Activated CD8-positive, alpha-beta memory T cell treated with anti-CD3 and anti-CD28 coated beads for 4 hours (primary cell): ENCODE measurements around the gene HS2ST1.
"Not testable (repeated sequence)": the region's sequence is repeated elsewhere in the genome, so short reads cannot be mapped to it uniquely, and the experiment has no call there.

Source experiments
- DNase-seq, 2 donors: peaks; one replicate each; pipeline ENCODE4 v3.0.0-alpha.2; 2020; ENCODE audit warnings: low read depth in 2 of 2

The HS2ST1 gene

GRCh38 chr1:87066708-87067107 lies 152.3 kb downstream of the HS2ST1 start:
- DNase-seq: not testable (repeated sequence)

GRCh38 chr1:87072411-87072810 lies 158.0 kb downstream of the HS2ST1 start:
- DNase-seq: no peak

DNA sequence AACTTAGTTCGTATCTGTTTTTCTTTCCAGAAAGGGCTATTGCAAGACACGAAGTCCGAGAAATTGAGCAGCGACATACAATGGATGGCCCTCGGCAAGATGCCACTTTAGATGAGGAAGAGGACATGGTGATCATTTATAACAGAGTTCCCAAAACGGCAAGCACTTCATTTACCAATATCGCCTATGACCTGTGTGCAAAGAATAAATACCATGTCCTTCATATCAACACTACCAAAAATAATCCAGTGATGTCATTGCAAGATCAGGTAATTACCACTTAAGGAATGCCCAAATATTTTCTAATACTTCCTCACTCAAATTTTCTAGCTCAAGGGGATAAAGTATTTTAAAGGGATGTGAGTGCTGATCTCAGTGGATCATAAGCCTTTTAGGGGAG lies 158.5 kb downstream of the HS2ST1 start:
- no peak for DNase-seq

DNA sequence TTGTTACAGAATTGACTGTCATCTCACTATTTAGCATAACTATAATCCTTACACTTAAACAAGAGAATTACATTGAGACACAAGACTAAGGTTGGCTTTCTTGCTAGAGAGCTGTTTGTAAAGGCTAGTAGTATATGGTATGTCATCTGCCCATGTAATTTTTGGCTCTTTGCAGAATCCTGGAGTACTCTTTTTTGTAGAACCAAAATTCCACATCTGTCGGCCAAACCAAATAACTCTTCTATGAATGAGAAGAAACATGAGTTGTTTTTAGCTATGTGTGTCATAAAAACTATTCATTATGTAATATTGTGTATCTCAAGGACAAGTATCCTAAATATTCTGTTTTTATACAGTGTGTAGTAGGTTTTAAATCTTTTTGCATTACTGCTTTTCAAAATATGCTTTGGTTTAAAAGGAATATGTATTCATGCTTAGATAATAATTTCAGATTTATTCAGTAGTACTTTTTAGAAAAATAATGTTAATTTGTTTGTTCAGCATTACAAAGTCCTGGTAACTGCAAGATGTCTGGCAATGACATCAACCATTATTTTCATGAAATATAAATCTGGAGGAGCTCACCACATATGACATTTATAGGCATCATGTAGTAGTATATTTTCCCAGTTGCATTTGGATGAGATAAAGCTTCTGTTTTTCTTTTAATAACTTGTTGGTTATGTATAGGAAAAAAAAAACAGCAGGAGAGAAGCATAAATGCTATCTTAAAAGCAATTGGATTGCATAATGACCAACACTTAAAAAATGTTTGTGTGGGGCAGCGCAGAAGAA lies 159.8 kb downstream of the HS2ST1 start:
- no peak for DNase-seq

GRCh38 chr1:87077959-87078639 lies 163.7 kb downstream of the HS2ST1 start:
- no peak for DNase-seq

DNA sequence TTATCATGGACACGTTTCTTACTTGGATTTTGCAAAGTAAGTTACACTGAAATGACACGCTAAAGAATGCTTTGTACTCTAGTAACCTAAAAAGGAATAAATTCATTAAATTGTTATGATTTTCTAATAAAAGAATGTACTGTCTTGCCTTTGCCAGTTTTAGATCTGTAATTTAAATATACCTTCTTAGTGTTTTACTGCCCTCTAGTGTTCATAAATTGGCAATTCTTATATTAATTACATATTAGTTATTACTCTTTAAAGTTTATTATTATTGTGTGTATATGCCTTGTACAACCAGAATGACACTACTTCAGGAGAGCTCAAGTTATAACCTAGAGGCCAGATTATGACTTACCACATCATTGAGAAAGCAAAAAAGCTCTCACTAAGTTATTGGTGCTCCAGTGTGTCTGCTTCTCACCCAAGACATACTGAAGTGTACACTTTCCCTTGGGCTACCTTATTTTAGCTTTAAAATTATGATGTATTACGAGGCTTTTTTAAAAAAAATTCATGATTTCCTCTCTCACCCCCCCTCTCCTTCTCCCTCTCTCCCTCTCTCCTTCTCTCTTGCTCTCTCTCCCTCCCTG lies 169.9 kb downstream of the HS2ST1 start:
- DNase-seq: no peak

- DNase-seq: no peak
Observed at GRCh38 chr1:87086120-87086519, 171.7 kb downstream of the HS2ST1 start.

DNA sequence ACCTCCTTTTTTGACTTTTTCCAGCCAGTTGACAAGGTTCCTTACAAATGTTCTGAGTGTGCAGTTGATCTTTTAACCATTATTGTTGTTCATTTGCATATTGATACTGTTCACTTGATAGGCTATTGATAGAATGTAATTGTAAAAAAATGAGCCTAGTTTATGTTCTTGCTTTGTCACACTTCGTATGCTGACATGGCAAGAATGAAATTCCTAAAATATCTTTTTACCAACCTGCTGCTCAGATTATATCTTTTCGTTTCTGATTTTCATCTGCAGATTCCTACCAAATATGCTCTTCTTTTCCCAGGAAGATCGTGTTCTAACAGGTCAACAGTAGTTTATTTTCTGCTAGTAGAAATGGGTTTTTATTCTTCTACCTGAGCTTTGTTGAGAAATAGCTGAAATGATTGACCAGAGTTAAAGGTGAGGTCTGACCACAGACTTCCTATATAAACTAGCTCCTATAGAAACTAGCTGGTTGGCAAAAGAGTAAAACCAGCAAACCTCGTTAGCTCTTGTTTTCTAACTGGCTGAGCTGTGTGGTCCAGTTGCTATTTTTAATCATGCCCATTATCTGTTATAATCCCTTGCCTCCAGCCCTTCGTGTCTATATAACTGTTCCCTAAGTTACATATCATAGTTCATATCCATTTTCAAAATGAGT lies 174.8 kb downstream of the HS2ST1 start:
- DNase-seq: no peak

- DNase-seq: no peak
Observed at GRCh38 chr1:87089823-87090222, 175.4 kb downstream of the HS2ST1 start.

GRCh38 chr1:87091425-87091824 lies 177.0 kb downstream of the HS2ST1 start:
- DNase-seq: no peak

DNA sequence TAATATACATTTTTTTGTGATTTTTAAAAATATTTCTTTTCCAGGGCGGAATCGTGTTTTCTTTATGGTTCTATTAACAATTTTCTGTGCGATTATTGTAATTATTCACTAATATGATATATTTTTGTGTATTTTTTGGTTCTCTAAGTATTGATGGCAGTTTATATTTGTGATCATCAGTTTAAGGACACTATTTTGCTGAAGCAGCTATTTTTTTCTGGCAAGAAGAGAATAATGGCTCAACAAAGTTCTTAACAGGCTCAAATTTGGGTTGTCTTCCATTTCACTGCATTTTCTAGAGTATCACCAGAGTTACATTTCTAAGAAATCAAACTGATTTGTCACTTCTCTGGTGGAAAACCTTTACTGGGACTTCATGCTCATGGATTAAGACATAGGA lies 178.4 kb downstream of the HS2ST1 start:
- no peak for DNase-seq

DNA sequence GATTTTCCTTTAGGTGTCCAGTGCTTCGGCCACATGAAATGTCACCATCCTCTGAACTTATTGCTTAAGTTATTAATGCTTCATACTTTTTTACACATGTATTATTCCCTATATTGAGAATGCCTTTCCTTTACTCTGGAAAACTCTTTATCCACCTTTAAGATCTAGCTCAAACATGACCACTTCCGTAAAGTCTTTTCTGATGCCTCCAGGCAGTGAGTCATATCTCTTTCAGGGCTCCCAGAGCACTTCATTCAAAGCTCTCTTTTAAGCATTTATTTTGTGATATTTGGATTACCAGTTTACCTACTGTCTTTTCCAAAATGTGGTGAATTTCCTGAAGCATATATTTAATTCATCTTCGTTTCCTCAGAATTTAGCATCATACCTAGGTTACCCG lies 178.9 kb downstream of the HS2ST1 start:
- no peak for DNase-seq

GRCh38 chr1:87094238-87094637 lies 179.8 kb downstream of the HS2ST1 start:
- DNase-seq: no peak

DNA sequence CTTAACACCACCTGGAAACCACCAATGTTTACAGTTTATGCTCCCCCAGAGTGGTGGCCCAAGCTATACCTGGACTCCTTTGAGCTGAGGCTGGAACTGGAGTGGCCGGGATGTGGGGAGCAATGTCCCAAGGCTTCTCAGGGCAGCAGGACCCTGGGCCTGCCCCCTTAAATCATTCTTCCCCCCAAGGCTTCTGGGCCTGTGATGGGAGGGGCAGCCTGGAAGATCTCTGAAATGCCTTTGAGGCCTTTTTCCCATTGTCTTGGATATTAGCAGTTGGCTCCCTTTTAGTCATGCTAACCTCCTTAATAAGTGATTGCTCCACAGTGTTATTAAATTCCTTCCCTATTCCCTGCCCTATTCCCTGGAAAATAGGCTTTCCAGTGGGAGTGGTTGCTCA lies 185.8 kb downstream of the HS2ST1 start:
- no peak for DNase-seq

DNA sequence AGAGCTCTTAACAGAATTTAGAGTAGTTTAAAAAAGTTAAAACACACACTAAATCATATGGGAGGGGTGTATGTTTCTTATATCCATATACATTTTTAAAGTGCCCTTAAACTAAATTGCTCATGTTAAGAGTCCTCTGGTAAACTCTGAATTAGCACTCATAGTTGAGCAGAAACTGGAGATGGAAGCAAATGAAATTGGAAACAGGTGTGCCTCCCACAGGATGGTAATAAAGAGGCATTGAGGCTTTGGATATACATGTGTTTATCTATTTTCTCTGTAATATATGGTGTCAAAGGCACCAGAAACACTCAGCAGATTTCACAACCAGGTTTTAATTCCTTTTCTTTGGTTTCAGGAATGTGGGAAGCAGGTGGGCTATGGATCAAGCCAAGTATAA lies 188.6 kb downstream of the HS2ST1 start:
- no peak for DNase-seq

GRCh38 chr1:87104140-87104539 lies 189.7 kb downstream of the HS2ST1 start:
- DNase-seq: no peak

DNA sequence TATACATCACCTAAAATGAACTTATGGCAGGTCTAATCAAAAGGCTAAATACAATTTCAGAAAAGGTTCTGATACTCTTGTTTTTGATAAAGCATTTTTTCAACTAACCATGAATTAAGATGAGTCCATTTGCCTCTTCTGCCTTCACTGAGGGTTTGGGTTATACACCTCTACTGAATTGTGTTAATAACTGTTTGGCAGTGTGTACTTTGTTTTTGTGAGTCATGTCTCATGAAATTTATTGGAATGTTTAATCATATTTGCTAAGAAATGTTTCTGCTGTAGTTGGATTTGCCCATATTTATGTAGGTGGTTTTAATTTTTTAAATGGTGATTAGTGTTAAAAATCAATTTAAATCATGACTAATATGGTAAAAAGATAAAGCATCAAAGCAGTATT lies 190.5 kb downstream of the HS2ST1 start:
- DNase-seq: no peak

GRCh38 chr1:87106144-87106543 lies 191.7 kb downstream of the HS2ST1 start:
- DNase-seq: no peak

GRCh38 chr1:87106867-87107266 lies 192.4 kb downstream of the HS2ST1 start:
- no peak for DNase-seq

GRCh38 chr1:87108228-87108627 lies 193.8 kb downstream of the HS2ST1 start:
- no peak for DNase-seq

- DNase-seq: no peak
Observed at GRCh38 chr1:87108814-87109411, 194.5 kb downstream of the HS2ST1 start.
